Measurements from ENCODE around the gene MBD2.

- TF ChIP-seq CTCF (IDR thresholded peaks at IDR 0.05) (peak in 2 of 3 experiments; percentile 4 to 15), POLR2A (IDR thresholded peaks at IDR 0.05) (no peak)
These were observed at the start of gene MBD2 for GRCh38 chr18:54224379-54225014.
